D721Med (cell line): ENCODE measurements around the gene ITPR2.

Experiments used
- DNase-seq: peaks from one replicate; pipeline ENCODE4 v3.0.0; 2011; ENCODE audit warnings: low spot score; ENCODE audit not compliant: insufficient read length
- FAIRE-seq: peaks from 2 replicates; lab custom pipeline; 2011; peaks lifted over from hg19 to GRCh38; lab: Jason Lieb, UNC
- TF ChIP-seq, protein P1 (sequence below): IDR thresholded peaks from 2 replicates; pipeline ENCODE4 v1.5.1; 2012; ENCODE audit warnings: mild to moderate bottlenecking, control low read depth; ENCODE audit not compliant: insufficient read depth; ENCODE audit errors: missing control alignments

The ITPR2 gene

DNA sequence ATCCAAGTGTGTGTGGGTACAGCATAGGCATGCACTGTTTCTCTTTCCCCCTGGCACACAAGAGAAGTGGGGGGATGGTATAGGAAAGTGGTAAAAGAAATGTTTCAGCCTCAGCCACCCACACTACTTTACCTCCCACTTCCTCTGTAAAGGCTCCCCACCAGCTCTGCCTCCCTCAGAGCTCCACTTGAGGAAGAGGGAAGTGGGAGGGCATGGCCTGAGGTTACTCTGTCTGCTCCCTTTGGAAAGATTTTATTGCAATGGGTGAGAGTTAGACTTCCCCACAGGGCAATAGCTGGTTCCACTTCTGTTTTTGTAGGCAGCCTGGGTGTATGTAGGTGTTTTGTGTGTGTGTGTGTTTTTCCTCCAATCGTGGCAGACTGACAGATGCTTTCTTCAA, 492.3 kb downstream of the ITPR2 start:
- FAIRE-seq (no peak), DNase-seq (no peak)
- TF ChIP-seq, protein P1, sequence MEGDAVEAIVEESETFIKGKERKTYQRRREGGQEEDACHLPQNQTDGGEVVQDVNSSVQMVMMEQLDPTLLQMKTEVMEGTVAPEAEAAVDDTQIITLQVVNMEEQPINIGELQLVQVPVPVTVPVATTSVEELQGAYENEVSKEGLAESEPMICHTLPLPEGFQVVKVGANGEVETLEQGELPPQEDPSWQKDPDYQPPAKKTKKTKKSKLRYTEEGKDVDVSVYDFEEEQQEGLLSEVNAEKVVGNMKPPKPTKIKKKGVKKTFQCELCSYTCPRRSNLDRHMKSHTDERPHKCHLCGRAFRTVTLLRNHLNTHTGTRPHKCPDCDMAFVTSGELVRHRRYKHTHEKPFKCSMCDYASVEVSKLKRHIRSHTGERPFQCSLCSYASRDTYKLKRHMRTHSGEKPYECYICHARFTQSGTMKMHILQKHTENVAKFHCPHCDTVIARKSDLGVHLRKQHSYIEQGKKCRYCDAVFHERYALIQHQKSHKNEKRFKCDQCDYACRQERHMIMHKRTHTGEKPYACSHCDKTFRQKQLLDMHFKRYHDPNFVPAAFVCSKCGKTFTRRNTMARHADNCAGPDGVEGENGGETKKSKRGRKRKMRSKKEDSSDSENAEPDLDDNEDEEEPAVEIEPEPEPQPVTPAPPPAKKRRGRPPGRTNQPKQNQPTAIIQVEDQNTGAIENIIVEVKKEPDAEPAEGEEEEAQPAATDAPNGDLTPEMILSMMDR = no peak

- TF ChIP-seq, protein P1 = no peak
- no peak for FAIRE-seq
- no peak for DNase-seq
Measured at GRCh38 chr12:26339976-26340375, 493.0 kb downstream of the ITPR2 start.

DNA sequence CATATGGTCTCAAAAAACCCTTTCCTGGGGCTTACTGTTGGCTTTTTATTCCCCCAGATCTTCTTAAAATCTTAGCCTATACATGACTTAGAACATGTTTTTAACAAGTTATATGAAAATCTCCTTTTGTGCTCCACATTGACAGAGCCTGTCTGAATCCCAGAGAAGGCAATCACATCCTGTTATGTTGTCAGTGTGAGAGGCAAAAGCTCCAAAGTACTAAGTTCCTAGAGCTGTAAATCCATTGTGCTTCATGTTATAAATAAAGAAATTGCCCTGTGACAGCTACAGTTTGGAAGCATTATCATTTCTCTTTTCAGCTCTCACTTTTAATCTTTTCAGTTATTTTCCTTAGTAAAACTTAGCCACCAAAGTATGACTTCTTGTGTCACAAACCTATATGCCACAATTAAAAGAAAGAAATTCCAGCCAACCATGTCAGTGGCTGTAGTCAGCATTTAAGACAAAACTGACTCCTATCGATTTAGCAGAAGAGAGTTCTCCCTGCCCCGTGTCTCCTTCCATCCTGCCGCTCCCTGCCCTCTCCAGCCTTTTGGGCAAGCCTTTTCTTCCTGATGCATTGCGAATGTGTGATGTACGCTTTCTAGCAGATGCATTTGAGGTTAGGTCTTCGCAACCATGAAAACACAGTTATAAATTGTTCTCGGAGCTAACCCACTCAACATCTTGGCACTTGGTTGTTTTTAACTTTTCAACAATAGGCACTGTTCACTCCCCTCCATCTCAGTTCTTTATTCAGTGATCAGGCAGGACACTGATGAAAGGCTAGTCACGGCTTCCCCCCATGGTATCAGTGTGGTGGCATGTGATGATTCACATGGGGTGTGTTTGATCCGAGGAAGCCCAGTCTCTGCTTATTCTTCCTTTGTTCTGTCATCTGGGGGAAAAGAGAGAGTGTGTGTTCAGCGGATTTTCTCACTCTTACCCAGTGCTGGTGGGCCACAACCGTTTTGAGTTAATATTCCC, 494.1 kb downstream of the ITPR2 start:
- DNase-seq (no peak), FAIRE-seq (no peak)
- TF ChIP-seq, protein P1 = no peak

DNA sequence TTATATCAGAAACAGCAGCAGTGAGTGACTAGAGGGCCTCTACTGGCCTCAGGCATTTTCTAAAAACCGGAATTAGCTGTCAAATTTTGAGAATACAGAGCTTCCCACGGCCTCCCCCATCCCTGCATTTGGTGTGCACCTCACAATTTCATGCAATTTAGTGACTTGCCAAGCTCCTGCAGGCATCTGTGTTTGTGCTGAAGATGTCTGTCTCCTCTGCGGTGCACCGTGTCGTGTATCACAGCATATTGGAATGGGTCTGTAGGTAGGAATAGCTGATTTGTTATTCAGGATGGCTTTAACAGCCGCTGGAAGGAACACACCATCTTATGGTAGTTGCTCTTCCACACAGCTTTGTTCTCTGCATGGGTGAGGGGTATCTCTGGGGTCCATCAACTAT, 497.3 kb downstream of the ITPR2 start:
- TF ChIP-seq, protein P1 = no peak
- FAIRE-seq (no peak), DNase-seq (no peak)

- FAIRE-seq = no peak
- no peak for DNase-seq
- TF ChIP-seq, protein P1 = no peak
Measured at GRCh38 chr12:26334621-26335124, 498.3 kb downstream of the ITPR2 start.

DNA sequence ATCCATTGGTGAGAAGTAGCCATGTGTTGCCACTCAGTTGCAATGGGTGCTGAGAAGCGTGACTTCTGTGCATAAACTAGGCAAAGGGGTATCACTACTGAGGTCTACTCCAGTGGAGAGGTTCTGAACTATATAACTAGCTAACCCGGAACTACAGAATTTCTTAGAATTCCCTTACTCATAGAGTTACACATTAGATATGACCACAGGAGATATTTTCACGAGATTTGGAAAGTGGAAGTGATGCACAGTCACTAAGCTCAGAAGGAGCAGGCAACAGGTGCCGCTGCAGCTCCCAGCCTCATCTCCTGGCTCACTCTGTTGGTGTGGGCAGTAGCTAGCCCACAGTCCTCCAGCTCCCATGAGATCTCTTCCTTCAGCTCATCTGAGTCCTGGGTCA, 501.0 kb downstream of the ITPR2 start:
- TF ChIP-seq, protein P1 = no peak
- FAIRE-seq (no peak), DNase-seq (no peak)

DNA sequence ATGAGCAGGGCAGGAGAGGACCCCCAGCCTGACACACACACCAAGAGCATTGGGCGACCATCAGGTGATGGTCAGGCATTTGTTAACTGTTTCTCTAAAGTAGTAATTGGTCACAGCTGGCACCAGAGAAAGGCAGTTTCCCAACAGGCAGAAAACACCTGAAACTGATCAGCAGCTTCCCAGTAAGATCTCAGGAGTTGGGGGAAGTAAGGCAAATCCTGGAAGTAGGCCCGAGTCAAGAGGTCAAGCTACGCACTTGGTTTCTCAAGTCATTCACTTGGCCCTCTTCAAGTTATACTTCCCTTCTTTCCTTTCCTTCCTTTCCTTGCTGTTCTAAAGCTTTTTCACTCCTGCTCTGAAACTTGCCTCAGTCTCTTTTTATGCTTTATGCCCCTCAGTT, 501.9 kb downstream of the ITPR2 start:
- TF ChIP-seq, protein P1 = no peak
- FAIRE-seq = no peak
- no peak for DNase-seq
